Activated T-cell treated with anti-CD3 and anti-CD28 coated beads for 24 hours (primary cell): ENCODE measurements around the gene BCL3.
"Not testable (repeated sequence)": the region's sequence is repeated elsewhere in the genome, so short reads cannot be mapped to it uniquely, and the experiment has no call there.

Source experiments
- DNase-seq: peaks from one replicate; pipeline ENCODE4 v3.0.0-alpha.2; 2020; ENCODE audit warnings: low read depth

BCL3 gene

GRCh38 chr19:44720945-44721344 is 27.6 kb upstream of the BCL3 start:
- no peak for DNase-seq

- DNase-seq: not testable (repeated sequence)
These were observed 27.1 kb upstream of the BCL3 start for GRCh38 chr19:44721369-44721768.

- no peak for DNase-seq
These were observed 26.1 kb upstream of the BCL3 start for GRCh38 chr19:44722131-44723121.

GRCh38 chr19:44723299-44723951 is 25.1 kb upstream of the BCL3 start:
- no peak for DNase-seq

GRCh38 chr19:44723952-44724319 is 24.6 kb upstream of the BCL3 start:
- peak; percentile 72 for DNase-seq

- DNase-seq: no peak
These were observed 23.3 kb upstream of the BCL3 start for GRCh38 chr19:44725251-44725650.

- no peak for DNase-seq
These were observed 22.8 kb upstream of the BCL3 start for GRCh38 chr19:44725684-44726083.

- no peak for DNase-seq
These were observed 22.0 kb upstream of the BCL3 start for GRCh38 chr19:44726465-44726864.

- no peak for DNase-seq
These were observed 20.3 kb upstream of the BCL3 start for GRCh38 chr19:44728178-44728577.

- DNase-seq: no peak
These were observed 18.9 kb upstream of the BCL3 start for GRCh38 chr19:44729516-44730033.

- no peak for DNase-seq
These were observed 17.4 kb upstream of the BCL3 start for GRCh38 chr19:44731081-44731480.

- DNase-seq: no peak
These were observed 16.9 kb upstream of the BCL3 start for GRCh38 chr19:44731622-44732021.

GRCh38 chr19:44732235-44733014 is 16.1 kb upstream of the BCL3 start:
- DNase-seq: no peak

- DNase-seq: no peak
These were observed 14.2 kb upstream of the BCL3 start for GRCh38 chr19:44734357-44734756.

- no peak for DNase-seq
These were observed 13.5 kb upstream of the BCL3 start for GRCh38 chr19:44735011-44735410.

GRCh38 chr19:44737238-44738071 is 11.1 kb upstream of the BCL3 start:
- DNase-seq: no peak

GRCh38 chr19:44738136-44738535 is 10.4 kb upstream of the BCL3 start:
- DNase-seq: no peak

- no peak for DNase-seq
These were observed 9.6 kb upstream of the BCL3 start for GRCh38 chr19:44738603-44739558.

- no peak for DNase-seq
These were observed 8.1 kb upstream of the BCL3 start for GRCh38 chr19:44740351-44740824.

GRCh38 chr19:44741258-44741731 is 7.2 kb upstream of the BCL3 start:
- no peak for DNase-seq
